ENCODE measurements around the gene TAS1R3.

TAS1R3 gene

GRCh38 chr1:1292442-1292779, 38.7 kb upstream of the TAS1R3 start:
- TF ChIP-seq, protein P1, sequence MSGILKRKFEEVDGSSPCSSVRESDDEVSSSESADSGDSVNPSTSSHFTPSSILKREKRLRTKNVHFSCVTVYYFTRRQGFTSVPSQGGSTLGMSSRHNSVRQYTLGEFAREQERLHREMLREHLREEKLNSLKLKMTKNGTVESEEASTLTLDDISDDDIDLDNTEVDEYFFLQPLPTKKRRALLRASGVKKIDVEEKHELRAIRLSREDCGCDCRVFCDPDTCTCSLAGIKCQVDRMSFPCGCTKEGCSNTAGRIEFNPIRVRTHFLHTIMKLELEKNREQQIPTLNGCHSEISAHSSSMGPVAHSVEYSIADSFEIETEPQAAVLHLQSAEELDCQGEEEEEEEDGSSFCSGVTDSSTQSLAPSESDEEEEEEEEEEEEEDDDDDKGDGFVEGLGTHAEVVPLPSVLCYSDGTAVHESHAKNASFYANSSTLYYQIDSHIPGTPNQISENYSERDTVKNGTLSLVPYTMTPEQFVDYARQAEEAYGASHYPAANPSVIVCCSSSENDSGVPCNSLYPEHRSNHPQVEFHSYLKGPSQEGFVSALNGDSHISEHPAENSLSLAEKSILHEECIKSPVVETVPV (CRISPR knock-in tag; IDR thresholded peaks at IDR 0.05), result no peak
- TF ChIP-seq ARNTL (CRISPR knock-in tag; IDR thresholded peaks at IDR 0.05; ENCODE audit: borderline replicate concordance, low read depth), result no peak
- TF ChIP-seq, protein P2, sequence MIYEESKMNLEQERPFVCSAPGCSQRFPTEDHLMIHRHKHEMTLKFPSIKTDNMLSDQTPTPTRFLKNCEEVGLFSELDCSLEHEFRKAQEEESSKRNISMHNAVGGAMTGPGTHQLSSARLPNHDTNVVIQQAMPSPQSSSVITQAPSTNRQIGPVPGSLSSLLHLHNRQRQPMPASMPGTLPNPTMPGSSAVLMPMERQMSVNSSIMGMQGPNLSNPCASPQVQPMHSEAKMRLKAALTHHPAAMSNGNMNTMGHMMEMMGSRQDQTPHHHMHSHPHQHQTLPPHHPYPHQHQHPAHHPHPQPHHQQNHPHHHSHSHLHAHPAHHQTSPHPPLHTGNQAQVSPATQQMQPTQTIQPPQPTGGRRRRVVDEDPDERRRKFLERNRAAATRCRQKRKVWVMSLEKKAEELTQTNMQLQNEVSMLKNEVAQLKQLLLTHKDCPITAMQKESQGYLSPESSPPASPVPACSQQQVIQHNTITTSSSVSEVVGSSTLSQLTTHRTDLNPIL (CRISPR knock-in tag; IDR thresholded peaks at IDR 0.05; ENCODE audit: low read depth), result no peak
- no peak for TF ChIP-seq SNAI2 (CRISPR knock-in tag; IDR thresholded peaks at IDR 0.05)
- no peak for TF ChIP-seq ZNF70 (CRISPR knock-in tag; IDR thresholded peaks at IDR 0.05)
- no peak for TF ChIP-seq PPARA (CRISPR knock-in tag; IDR thresholded peaks at IDR 0.05; ENCODE audit: borderline replicate concordance)
- no peak for TF ChIP-seq RARB (CRISPR knock-in tag; IDR thresholded peaks at IDR 0.05)
- TF ChIP-seq, protein P3, sequence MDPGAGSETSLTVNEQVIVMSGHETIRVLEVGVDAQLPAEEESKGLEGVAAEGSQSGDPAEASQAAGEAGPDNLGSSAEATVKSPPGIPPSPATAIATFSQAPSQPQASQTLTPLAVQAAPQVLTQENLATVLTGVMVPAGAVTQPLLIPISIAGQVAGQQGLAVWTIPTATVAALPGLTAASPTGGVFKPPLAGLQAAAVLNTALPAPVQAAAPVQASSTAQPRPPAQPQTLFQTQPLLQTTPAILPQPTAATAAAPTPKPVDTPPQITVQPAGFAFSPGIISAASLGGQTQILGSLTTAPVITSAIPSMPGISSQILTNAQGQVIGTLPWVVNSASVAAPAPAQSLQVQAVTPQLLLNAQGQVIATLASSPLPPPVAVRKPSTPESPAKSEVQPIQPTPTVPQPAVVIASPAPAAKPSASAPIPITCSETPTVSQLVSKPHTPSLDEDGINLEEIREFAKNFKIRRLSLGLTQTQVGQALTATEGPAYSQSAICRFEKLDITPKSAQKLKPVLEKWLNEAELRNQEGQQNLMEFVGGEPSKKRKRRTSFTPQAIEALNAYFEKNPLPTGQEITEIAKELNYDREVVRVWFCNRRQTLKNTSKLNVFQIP (CRISPR knock-in tag; IDR thresholded peaks at IDR 0.05; ENCODE audit: borderline replicate concordance, low read depth), result no peak
- no peak for TF ChIP-seq BACH2 (CRISPR knock-in tag; IDR thresholded peaks at IDR 0.05; ENCODE audit: borderline replicate concordance)
- TF ChIP-seq TOX (CRISPR knock-in tag; IDR thresholded peaks at IDR 0.05; ENCODE audit: borderline replicate concordance), result no peak
- TF ChIP-seq, protein P4, sequence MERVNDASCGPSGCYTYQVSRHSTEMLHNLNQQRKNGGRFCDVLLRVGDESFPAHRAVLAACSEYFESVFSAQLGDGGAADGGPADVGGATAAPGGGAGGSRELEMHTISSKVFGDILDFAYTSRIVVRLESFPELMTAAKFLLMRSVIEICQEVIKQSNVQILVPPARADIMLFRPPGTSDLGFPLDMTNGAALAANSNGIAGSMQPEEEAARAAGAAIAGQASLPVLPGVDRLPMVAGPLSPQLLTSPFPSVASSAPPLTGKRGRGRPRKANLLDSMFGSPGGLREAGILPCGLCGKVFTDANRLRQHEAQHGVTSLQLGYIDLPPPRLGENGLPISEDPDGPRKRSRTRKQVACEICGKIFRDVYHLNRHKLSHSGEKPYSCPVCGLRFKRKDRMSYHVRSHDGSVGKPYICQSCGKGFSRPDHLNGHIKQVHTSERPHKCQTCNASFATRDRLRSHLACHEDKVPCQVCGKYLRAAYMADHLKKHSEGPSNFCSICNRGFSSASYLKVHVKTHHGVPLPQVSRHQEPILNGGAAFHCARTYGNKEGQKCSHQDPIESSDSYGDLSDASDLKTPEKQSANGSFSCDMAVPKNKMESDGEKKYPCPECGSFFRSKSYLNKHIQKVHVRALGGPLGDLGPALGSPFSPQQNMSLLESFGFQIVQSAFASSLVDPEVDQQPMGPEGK (CRISPR knock-in tag; IDR thresholded peaks at IDR 0.05; ENCODE audit: borderline replicate concordance), result no peak
- TF ChIP-seq ESRRG (CRISPR knock-in tag; IDR thresholded peaks at IDR 0.05), result no peak
- TF ChIP-seq TSHZ2 (CRISPR knock-in tag; IDR thresholded peaks at IDR 0.05), result no peak
- no peak for TF ChIP-seq ZFP3 (CRISPR knock-in tag; IDR thresholded peaks at IDR 0.05)
- TF ChIP-seq TCF4 (CRISPR knock-in tag; IDR thresholded peaks at IDR 0.05; ENCODE audit: borderline replicate concordance), result no peak
- TF ChIP-seq OSR1 (CRISPR knock-in tag; IDR thresholded peaks at IDR 0.05), result no peak
- no peak for TF ChIP-seq ZNF565 (CRISPR knock-in tag; conservative IDR thresholded peaks at IDR 0.05; ENCODE audit: low read depth)
- no peak for TF ChIP-seq GLIS3 (CRISPR knock-in tag; IDR thresholded peaks at IDR 0.05)
- no peak for TF ChIP-seq ZNF8 (CRISPR knock-in tag; IDR thresholded peaks at IDR 0.05)
- no peak; the same call in 2 of the 3 replicates for ATAC-seq

GRCh38 chr1:1292851-1293250, 38.2 kb upstream of the TAS1R3 start:
- ATAC-seq, result no peak
- TF ChIP-seq ZFP3 (CRISPR knock-in tag; IDR thresholded peaks at IDR 0.05), result no peak
- TF ChIP-seq OSR1 (CRISPR knock-in tag; IDR thresholded peaks at IDR 0.05), result no peak

DNA sequence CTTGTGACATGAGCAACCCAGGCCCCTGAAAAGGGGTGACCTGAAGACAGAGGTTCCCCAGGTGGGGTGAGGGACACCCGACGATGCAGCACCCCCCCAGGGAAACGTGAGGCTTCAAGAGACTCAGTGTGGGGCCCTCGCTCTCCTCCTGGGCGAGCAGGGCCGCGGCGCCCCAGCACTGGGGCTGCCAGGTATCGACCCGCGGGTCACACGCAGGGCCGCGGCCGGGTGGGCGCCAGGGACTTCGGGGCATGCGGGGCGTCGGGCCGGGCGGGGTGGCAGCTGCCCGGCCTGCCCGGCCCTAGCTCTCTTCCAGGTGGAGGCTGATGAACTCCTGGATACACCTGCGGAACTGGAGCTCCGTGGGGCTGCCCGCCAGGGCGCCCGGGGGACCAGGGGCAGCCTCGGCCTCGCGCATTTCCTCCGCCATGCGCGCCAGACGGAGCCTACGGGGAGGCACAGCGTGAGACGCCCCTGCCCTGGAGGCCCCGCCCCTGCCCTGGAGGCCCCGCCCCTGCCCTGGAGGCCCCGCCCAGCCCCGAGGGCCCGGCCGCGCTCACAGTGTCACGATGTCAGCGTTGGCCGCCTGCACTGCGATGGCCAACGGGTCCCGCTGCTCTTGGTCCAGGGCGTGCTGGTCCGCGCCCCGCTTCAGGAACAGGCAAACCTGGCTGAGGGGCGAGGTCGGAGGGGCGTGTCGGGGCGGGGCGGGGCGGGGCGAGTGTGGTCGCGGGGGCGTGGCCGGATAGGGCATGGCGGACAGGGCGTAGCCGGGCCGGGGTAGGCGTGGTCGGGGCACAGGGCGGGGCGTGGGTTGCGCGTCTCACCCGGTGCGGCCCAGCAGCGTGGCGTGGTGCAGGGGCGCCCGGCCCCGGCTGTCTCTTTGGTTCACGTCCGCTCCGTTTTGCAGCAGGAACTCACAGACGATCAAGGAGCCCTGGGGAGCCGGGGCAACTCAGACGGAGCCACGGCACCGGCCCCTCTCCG, 37.5 kb upstream of the TAS1R3 start:
- ATAC-seq, result no peak
- TF ChIP-seq, protein P2 (CRISPR knock-in tag; IDR thresholded peaks at IDR 0.05; ENCODE audit: low read depth), result no peak
- no peak for TF ChIP-seq TSHZ2 (CRISPR knock-in tag; IDR thresholded peaks at IDR 0.05)
- no peak for TF ChIP-seq RARB (CRISPR knock-in tag; IDR thresholded peaks at IDR 0.05)
- TF ChIP-seq CSDC2 (CRISPR knock-in tag; IDR thresholded peaks at IDR 0.05), result no peak
- no peak for TF ChIP-seq OSR1 (CRISPR knock-in tag; IDR thresholded peaks at IDR 0.05)
- TF ChIP-seq ARNTL (CRISPR knock-in tag; IDR thresholded peaks at IDR 0.05; ENCODE audit: borderline replicate concordance, low read depth), result no peak
- no peak for TF ChIP-seq ZFP3 (CRISPR knock-in tag; IDR thresholded peaks at IDR 0.05)
- TF ChIP-seq SNAI2 (CRISPR knock-in tag; IDR thresholded peaks at IDR 0.05), result no peak
- no peak for TF ChIP-seq GLIS3 (CRISPR knock-in tag; IDR thresholded peaks at IDR 0.05)
- TF ChIP-seq ESRRG (CRISPR knock-in tag; IDR thresholded peaks at IDR 0.05), result no peak
- TF ChIP-seq ZFP30 (CRISPR knock-in tag; IDR thresholded peaks at IDR 0.05), result no peak
- TF ChIP-seq BACH2 (CRISPR knock-in tag; IDR thresholded peaks at IDR 0.05; ENCODE audit: borderline replicate concordance), result no peak
- TF ChIP-seq ZNF565 (CRISPR knock-in tag; conservative IDR thresholded peaks at IDR 0.05; ENCODE audit: low read depth), result no peak
